Stimulated activated CD8-positive, alpha-beta memory T cell treated with anti-CD3 and anti-CD28 coated beads, Interleukin-2, amount 100 ng/mL, for 1 hour (primary cell): ENCODE measurements around the gene NXNL2.

Source experiments
- DNase-seq, 2 donors: peaks; one replicate each; pipeline ENCODE4 v3.0.0-alpha.2; 2020; ENCODE audit warnings: low read depth in 2 of 2

The NXNL2 gene

DNA sequence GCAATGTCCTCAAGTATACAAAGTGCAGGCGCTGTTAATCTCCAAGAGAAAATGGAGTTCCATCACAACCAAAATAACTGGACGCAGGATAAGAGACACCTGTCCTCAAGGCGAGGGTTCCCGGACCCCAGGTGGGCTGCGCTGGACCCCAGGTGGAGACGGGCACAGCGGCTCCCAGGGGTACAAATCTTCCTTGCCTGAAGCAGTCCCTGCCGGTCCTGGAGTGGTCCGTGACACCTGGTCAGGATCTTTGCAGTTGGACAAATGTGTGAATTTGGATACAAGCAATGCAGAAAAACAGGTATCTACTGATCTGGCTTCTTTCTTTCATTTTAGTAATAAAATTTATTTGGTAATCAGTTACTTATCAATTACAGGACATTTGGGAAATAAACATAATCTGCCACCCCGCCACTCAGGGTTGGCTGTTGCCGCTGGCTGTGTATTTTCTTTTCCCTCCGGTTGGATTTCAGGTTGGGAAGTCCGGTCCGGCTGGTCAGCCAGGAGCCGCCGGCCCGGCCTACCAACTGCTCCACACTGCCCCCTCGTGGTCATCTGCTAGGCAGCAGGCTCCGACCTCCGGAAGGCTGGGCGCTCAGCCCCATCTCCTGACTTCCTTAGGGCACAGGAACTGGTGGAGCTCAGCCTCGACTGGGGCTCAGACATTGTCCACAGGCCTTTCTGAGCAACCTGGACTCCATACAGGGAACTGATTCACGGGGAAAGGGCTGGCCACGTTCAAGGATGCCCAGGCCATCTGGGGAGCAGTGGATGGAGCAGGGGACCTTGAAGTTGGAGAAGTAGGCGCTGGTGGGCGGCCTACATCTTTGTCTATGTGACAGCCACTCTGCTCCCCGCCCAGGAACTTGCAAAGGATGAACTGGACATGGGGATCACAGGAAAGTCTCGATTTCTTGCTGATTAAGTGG, 43.4 kb downstream of the NXNL2 start:
- DNase-seq: peak; percentile 24 to 48

DNA sequence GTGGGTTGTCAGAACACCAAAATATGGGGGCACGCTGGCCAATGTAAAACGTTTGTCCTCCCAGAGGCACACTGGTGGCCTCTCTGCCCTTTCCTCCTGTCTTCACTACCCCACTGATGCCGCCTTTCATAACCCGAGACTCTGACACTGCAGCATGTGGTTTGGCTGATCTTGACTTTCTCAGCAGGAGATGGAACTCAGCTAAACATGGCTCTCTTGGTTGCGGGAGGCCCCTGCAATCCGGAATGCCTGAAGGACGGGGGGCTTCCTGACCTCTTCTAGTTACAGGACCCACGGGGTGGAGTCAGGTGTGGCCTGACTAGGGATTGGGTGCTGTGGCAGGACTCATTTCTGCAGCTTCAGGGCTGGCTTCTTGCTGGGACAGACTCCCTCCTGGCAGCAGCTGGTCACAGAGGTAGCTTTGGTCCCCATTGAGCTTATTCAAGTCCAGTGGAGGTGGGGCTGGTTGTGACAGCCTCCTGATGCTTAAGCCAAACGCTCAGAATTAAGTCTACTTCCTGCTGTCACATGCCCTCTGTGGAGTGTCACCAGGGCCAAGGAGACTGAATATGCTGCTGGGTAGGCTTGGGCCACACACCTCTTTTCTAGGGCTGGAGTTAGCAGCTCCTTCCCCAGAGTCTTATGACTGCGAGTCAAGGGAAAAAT, 44.2 kb downstream of the NXNL2 start:
- no peak for DNase-seq

DNA sequence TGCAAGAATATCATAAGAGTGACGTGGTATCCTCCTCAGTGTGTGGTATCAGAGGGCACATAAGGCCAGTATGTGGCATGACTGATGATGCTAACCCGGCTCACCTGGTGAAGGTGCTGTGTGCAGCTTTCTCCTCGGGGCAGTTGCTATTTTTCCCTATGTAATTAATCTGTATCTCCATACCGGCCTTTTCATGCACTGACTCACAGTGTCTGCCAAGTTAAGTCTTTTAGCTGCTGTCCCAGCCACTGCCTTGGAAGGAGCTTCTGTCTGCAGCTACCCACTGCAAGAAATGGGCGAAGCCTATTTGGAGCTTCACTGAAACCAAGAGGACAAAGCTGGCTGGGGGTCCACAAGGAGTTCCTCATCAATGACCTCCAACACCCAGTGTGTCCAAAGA, 46.0 kb downstream of the NXNL2 start:
- no peak for DNase-seq

DNA sequence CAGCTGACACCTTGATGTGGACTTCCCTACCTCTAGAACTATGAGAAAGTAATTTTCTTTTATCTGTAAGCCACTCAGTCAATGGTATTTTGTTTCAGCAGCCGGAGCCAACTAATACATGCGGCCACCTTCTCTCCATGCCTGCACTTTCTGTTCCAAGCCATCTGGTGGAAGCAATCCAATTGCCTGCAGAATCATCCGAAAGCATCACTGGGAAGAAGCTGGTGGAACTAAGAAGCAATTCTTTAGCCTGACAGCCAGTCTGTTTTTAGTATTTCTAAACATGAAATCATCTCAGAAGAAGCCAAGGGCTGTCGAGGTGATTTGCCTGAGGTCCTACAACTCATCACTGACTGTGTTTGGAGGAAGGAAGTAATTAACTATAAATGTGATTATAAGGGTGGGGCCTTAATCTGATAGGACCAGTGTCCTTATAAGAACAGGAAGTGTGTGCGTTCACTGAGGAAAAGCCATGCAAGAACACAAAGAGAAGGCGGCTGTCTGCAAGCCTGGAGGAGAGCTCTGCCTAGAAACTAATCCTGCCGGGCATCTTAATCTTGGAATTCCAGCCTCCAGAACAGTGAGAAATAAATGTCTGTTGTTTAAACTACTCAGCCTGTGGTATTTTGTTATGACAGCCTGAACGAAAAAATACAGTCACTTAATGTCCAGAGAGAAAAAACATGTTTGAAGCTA, 49.1 kb downstream of the NXNL2 start:
- no peak for DNase-seq

DNA sequence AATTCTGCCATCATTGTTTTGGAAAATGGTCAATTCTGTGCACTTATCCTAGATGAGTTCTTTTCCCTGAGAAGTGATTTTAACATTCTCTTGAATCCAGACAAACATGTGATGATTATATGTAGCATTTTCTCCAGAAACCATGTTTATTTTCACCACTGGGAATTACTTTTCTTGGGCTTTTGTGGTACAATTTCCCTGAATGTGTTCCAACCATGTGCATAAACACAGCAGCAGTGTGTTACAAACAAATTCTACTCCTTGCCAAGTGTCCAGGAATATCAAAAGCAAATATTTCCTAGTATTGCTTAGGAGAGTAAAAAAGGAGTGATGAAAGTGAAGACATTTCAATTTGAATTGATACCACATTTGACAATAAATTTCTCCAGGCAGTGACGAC, 50.4 kb downstream of the NXNL2 start:
- DNase-seq: no peak

DNA sequence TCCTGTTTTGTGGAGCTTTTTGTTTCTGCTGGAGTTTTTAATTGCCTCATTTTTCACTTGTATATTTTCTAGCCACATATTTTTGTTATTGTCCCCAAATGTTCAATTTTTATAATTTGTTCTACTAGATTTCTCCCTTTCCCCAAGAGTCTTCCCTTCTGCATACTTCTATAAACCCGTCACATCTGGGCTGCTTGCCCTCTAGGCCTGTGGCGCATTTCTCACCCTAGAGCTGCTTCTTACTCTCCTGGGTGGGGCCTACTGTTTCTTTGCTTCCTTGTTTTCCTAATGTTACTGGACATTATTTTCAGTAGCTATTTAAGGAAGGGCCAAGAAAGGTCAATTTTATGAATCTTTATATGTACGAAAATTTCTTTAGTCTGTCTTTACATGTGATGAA, 51.5 kb downstream of the NXNL2 start:
- no peak for DNase-seq

DNA sequence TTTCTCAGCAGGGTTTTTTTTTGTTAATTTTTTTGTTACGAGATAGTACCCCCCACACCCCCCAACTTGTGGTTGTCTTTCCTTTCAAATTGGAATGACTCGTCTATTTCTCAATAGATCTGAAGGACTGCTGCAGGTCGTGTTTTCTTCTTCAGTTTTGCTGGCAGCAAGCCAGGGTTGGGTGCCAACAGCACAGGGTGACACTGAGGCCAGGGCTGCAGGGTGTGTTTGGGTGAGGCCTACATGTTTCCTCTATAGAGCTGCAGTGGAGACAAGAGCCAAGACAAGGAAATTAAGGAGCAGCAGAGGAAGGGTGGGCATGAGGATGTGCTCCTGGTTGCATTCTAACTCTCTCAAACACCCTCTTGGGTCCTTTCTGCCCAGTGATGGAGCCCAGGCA, 52.2 kb downstream of the NXNL2 start:
- DNase-seq: no peak

DNA sequence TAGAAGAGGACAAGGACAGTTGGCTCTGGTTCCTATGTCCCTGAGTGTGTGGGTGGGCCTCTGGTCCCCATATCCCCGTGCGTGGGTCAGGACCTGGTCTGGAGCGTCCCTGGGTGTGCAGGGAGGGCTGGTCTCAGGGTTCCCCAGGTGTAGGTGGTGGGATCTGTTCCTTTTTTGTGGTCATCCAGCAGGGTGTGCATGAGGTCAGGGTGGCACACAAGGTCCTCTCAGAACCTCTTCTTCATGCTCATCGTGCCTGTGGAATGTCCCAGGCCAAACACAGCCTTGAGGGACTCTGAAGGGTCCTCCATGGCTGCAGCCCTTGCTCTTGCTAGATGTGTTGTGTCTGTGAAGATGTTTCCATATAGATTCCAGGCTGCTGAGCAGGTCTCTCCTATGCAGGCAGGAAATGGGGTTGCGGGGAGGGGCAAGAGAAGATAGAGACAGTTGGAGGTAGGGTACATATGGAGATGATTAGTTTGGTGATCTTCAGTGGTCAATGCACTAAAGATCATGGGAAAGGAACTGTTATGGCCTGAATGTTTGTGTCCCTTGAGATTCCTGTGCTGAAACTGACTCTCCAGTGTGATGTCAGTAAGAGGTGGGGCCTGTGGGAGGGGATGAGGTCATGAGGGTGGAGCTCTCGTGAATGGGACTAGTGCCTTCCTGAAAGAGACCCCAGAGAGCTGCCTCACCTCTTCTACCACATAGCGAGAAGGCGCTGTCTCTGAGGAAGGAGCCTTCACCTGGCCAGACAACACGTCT, 53.1 kb downstream of the NXNL2 start:
- DNase-seq: no peak

DNA sequence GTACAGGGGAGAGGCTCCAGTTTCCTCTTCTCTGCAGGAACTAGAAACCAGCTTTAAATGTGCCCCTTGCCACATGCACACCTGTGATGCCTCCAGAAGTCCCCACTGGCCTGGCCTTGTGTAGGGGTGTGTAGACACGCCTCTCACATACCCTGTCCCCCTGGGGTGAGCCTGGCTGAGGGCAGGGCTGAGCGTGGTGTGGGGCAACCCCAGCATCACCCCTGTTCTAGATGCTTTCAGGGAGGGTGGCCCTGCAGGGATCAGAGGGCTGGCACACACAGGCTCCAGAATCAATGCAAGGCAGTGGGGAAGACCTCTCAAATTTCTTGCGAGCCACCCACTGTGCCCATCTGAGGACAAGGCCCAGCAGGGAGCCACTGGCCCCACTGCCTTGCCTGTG, 54.7 kb downstream of the NXNL2 start:
- no peak for DNase-seq

DNA sequence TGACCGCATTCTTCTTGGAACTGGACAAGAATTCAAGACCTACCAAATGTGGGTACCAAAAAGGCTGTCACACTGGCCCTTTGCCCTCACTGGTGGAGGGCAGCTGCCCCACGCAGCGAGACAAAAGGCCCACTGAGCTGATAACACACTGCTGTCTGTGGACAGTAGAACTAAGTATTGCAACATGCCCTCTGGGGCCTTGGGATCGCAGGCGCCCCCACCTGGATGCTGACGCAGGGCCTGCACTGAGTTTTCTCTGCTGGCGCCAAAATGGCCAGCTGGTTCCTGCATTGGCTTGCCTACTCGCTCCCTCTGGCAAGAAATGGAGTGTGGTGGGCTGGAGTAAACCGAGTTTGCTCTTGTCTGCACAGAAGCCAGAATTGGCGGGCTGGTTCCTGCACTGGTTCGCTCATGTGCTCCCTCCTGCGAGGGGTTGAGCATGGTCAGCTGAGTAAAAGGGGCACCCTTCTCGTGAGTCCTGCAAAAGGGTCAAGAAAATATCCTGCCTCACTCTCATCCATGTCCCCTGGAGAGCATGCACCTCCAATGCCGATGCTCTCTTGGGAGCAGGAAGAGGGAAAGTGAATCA, 55.7 kb downstream of the NXNL2 start:
- DNase-seq: no peak

DNA sequence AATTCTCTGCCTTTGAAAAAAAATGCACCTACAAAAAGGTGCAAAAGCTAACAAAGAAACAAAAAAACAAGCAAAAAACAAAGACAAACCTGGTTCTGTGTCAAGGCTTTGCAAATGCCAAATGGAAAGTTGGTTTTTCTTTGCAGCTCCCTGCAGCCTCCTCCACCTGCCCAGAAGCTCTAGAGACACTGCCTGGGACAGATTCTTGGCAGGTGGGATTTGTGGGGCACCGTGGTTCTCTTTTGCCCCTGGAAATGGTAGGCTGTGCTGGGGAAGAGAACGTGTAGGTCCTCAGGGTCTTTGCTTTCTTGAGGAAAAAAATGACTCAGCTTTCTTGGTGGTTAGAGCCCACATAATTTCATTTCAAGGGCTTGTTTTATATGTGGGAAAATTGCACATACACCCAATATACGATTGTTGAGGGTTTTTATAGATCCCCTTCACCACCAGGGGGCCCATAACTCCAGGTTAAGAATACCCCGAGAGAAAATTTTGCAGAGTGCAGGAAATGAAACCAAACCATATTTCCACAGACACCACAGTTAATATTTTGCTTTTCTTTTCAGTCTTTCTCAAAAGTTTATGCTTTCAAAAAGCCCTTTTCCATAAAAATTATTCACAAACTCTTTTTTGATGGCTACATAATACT, 58.7 kb downstream of the NXNL2 start:
- peak; percentile 5 to 7 for DNase-seq
